NCI-H1930 (cell line): Measurements from ENCODE around the gene VAMP7.
A peak's percentile ranks its signal among the peaks of the same experiment; 100 is the strongest.
"Not testable (repeated sequence)": the region's sequence is repeated elsewhere in the genome, so short reads cannot be mapped to it uniquely, and the experiment has no call there.

Experiments
- DNase-seq, 2 experiments: peaks; one replicate each; lab custom pipeline; 2025; lab: John Stamatoyannopoulos, UW

VAMP7 gene

GRCh38 chrX:155907661-155908060 lies 26.5 kb downstream of the VAMP7 start:
- not testable (repeated sequence) for DNase-seq

- no peak for DNase-seq
These were observed 42.1 kb downstream of the VAMP7 start for GRCh38 chrX:155923200-155923599.

GRCh38 chrX:155930852-155931618 lies 49.9 kb downstream of the VAMP7 start:
- DNase-seq = not testable (repeated sequence)

GRCh38 chrX:155938132-155938531 lies 57.0 kb downstream of the VAMP7 start:
- DNase-seq = no peak

- DNase-seq = no peak
These were observed 68.0 kb downstream of the VAMP7 start for GRCh38 chrX:155949098-155949497.

GRCh38 chrX:155951237-155951789 lies 70.2 kb downstream of the VAMP7 start:
- DNase-seq = no peak

GRCh38 chrX:155953055-155953454 lies 71.9 kb downstream of the VAMP7 start:
- DNase-seq = no peak

GRCh38 chrX:155954793-155955192 lies 73.6 kb downstream of the VAMP7 start:
- no peak for DNase-seq

GRCh38 chrX:155956099-155956498 lies 75.0 kb downstream of the VAMP7 start:
- no peak for DNase-seq

GRCh38 chrX:155956649-155957048 lies 75.5 kb downstream of the VAMP7 start:
- no peak for DNase-seq

GRCh38 chrX:155957843-155958242 lies 76.7 kb downstream of the VAMP7 start:
- DNase-seq = no peak

GRCh38 chrX:155959018-155959587 lies 78.0 kb downstream of the VAMP7 start:
- no peak for DNase-seq

- no peak for DNase-seq
These were observed 81.8 kb downstream of the VAMP7 start for GRCh38 chrX:155962906-155963305.

- DNase-seq = peak; percentile 25 to 38
These were observed 85.7 kb downstream of the VAMP7 start for GRCh38 chrX:155966876-155967275.

- DNase-seq = no peak
These were observed 86.6 kb downstream of the VAMP7 start for GRCh38 chrX:155967653-155968325.

- no peak for DNase-seq
These were observed 87.1 kb downstream of the VAMP7 start for GRCh38 chrX:155968326-155968661.

GRCh38 chrX:155968791-155969190 lies 87.6 kb downstream of the VAMP7 start:
- DNase-seq = no peak

GRCh38 chrX:155971658-155972057 lies 90.5 kb downstream of the VAMP7 start:
- not testable (repeated sequence) for DNase-seq

- DNase-seq = not testable (repeated sequence)
These were observed 91.1 kb downstream of the VAMP7 start for GRCh38 chrX:155972241-155972640.

GRCh38 chrX:155983326-155983725 lies 102.2 kb downstream of the VAMP7 start:
- no peak for DNase-seq

GRCh38 chrX:155985208-155985607 lies 104.1 kb downstream of the VAMP7 start:
- no peak for DNase-seq

GRCh38 chrX:155986995-155987394 lies 105.8 kb downstream of the VAMP7 start:
- DNase-seq = not testable (repeated sequence)

GRCh38 chrX:155988859-155989258 lies 107.7 kb downstream of the VAMP7 start:
- no peak for DNase-seq
